Heart left ventricle (tissue), 13 donors: ENCODE results near the gene SIL1.

Source experiments
- CTCF ChIP-seq, 12 donors: fragments of 200-600 bp; sonication (generic) in 4 of 12; IDR thresholded peaks; one replicate each; pipeline versions ENCODE4 v1.5.0 to v1.8.0; 2018 to 2022; ENCODE audit warnings: antibody characterized with exemption in 12 of 12, mild to moderate bottlenecking in 5 of 12
- POLR2A ChIP-seq, 2 donors: fragments of 450-650 bp; IDR thresholded peaks; one replicate each; pipeline ENCODE4 v1.6.1; 2017; ENCODE audit warnings: antibody characterized with exemption in 2 of 2, mild to moderate bottlenecking in 2 of 2, moderate library complexity in 2 of 2
- donor health status: ischemic (EF 13 %, LVEDD 7.1; RV severe dilation, severe dysfunction).
- donor health status: DM: no; HTN: yes; CAD: no.
- donor health status: DM: no; HTN: no; CAD: no.
- donor health status: ischemic (EF 25% LVEDD 6.9; RV normal size, moderate dysfunction).
- donor health status: ischemic (EF 25% LVEDD 5.7; RV mildly dilated, moderate dysfunction).
- donor health status: ischemic (EF 35%, LVEDD 5.7; RV mildly dilated, moderate dysfunction).
- donor health status: nonischemic (EF 11% LVEDD 7.7; RV severe dilation, severe dysfunction).
- donor health status: DM: yes; HTN: yes; CAD: no.
- donor health status: PGD.
- donor health status: ischemic (EF 29% LVEDD 5.4; RV normal size, mild dysfunction).
- donor health status: nonischemic (EF 23%, LVEDD 6.1; RV moderate dilation, normal function).

GRCh38 chr5:138901716-138902115, 296.5 kb downstream of the SIL1 start:
- no peak for TF ChIP-seq CTCF (IDR thresholded peaks at IDR 0.05)
- no peak for TF ChIP-seq POLR2A (IDR thresholded peaks at IDR 0.05)
